AG09309 (cell line): Measurements from ENCODE around the gene POGZ.

Experiments
- DNase-seq: peaks from one replicate; pipeline ENCODE4 v3.0.0-alpha.2; 2010; ENCODE audit warnings: low read depth
- H3K4me3 ChIP-seq: 2 replicates; pipeline ENCODE4 v1.5.1; 2011; ENCODE audit warnings: mild to moderate bottlenecking, low read depth, low read length, moderate library complexity; ENCODE audit not compliant: control insufficient read depth
- CTCF ChIP-seq: IDR thresholded peaks from 2 replicates; pipeline ENCODE4 v1.5.1; 2011; ENCODE audit warnings: mild to moderate bottlenecking, low read depth, low read length, inconsistent platforms; ENCODE audit not compliant: insufficient read depth, control insufficient read depth; ENCODE audit errors: missing control alignments

Gene POGZ

GRCh38 chr1:151479462-151479861 lies 20.2 kb upstream of the POGZ start:
- no peak for TF ChIP-seq CTCF
- no peak for DNase-seq
- H3K4me3 ChIP-seq = no peak overlapping the region

- no peak for DNase-seq
- no peak for TF ChIP-seq CTCF
- no peak overlapping the region for H3K4me3 ChIP-seq
Observed at GRCh38 chr1:151478923-151479322, 19.6 kb upstream of the POGZ start.

GRCh38 chr1:151478140-151478812 lies 19.0 kb upstream of the POGZ start:
- TF ChIP-seq CTCF = no peak
- no peak for DNase-seq
- no peak overlapping the region for H3K4me3 ChIP-seq

- no peak for TF ChIP-seq CTCF
- no peak for DNase-seq
- no peak overlapping the region for H3K4me3 ChIP-seq
Observed at GRCh38 chr1:151477066-151477465, 17.8 kb upstream of the POGZ start.

GRCh38 chr1:151476083-151476482 lies 16.8 kb upstream of the POGZ start:
- no peak overlapping the region for H3K4me3 ChIP-seq
- DNase-seq = no peak
- TF ChIP-seq CTCF = no peak

- no peak for TF ChIP-seq CTCF
- H3K4me3 ChIP-seq = no peak overlapping the region
- no peak for DNase-seq
Observed at GRCh38 chr1:151475175-151475574, 15.9 kb upstream of the POGZ start.

GRCh38 chr1:151474745-151475144 lies 15.5 kb upstream of the POGZ start:
- TF ChIP-seq CTCF = no peak

More at GRCh38 chr1:151474745-151475144, 15.5 kb upstream of the POGZ start:
- no peak overlapping the region for H3K4me3 ChIP-seq
- DNase-seq = no peak
